ENCODE measurements around the gene MROH8. TPM values are rescaled to one million over a fixed set of nuclear protein-coding genes. Genes with fewer than 3 reads are reported as not detected.
"Not testable (repeated sequence)": the region's sequence is repeated elsewhere in the genome, so short reads cannot be mapped to it uniquely, and the experiment has no call there.

The MROH8 gene
- total RNA-seq, 2 experiments from 2014 or later: 1.3 to 5.7 TPM

DNA sequence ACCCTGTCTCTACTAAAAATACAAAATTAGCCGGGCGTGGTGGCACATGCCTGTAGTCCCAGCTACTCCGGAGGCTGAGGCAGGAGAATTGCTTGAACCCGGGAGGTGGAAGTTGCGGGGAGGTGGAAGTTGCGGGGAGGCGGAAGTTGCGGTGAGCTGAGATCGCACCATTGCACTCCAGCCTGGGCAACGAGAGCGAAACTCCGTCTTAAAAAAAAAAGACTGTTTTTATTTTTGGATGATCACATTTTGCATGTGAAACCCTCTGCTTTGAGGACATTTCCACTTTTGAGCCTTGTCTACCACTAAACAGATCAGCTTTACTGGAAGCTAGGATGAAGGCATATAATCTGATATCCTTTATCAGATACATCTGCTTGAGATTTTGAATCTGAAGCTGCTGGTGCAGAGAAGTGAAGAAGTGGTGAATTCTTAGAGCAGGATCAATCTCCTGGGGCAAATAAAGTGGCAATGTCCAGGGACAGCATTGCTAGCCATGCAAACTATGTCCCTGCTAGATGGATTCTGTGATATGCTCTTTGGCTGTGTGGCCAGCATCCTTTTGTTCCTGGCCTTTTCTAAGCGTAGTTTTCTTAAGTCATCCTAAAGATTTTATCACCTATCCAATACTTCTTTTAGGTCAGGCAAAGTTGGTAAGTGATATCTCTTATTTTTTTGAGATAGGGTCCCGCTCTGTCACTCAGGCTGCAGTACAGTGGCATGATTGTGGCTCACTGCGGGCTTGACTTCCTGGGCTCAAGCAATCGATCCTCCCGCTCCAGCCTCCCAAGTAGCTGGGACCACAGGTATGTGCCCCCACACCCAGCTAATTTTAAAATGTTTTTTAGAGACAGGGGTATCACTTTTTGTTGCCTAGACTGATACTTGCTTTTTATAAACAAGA, 106.8 kb downstream of the MROH8 start:
- BruUV-seq (replicated peaks): no TSS peak
- Histone ChIP-seq H3K36me3 (ENCODE audit: insufficient read depth, low read length) (peaks cover 81% of the 10 kb centered on the region), H3K4me3 (ENCODE audit: low read depth, low read length, poor library complexity, severe bottlenecking) (no peak overlapping the region), H3K9me2 (ENCODE audit: insufficient read depth, low read length) (no peaks in the 10 kb centered on the region), H3K79me2 (ENCODE audit: insufficient read depth, low read depth, low read length) (peaks cover 62% of the 10 kb centered on the region), H3K4me2 (ENCODE audit: low read length) (no peak overlapping the region), H2AFZ (ENCODE audit: low read length) (no peak overlapping the region), H3K9me3 (ENCODE audit: low read length) (peaks cover 12% of the 10 kb centered on the region; the same call in 1 of the 2 replicates), H4K20me1 (ENCODE audit: insufficient read depth, low read length) (no peaks in the 10 kb centered on the region), H3K4me1 (ENCODE audit: insufficient read depth, low read length, poor library complexity, severe bottlenecking) (no peaks in the 10 kb centered on the region), H3K27ac (ENCODE audit: low read depth, low read length, poor library complexity, severe bottlenecking) (no peak overlapping the region)
- ChIA-PET POLR2A (interaction anchor here (0.6 kb wide), 1 partner anchor 496 kb away, joined by 3 read pairs; no protein-coding TSS in a partner anchor), CTCF (ENCODE audit: unreplicated experiment) (no interaction called here)
- intact Hi-C loops (cut with micrococcal nuclease; ENCODE audit: unreplicated experiment): no loop called here
- TF ChIP-seq, protein P1, sequence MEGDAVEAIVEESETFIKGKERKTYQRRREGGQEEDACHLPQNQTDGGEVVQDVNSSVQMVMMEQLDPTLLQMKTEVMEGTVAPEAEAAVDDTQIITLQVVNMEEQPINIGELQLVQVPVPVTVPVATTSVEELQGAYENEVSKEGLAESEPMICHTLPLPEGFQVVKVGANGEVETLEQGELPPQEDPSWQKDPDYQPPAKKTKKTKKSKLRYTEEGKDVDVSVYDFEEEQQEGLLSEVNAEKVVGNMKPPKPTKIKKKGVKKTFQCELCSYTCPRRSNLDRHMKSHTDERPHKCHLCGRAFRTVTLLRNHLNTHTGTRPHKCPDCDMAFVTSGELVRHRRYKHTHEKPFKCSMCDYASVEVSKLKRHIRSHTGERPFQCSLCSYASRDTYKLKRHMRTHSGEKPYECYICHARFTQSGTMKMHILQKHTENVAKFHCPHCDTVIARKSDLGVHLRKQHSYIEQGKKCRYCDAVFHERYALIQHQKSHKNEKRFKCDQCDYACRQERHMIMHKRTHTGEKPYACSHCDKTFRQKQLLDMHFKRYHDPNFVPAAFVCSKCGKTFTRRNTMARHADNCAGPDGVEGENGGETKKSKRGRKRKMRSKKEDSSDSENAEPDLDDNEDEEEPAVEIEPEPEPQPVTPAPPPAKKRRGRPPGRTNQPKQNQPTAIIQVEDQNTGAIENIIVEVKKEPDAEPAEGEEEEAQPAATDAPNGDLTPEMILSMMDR (conservative IDR thresholded peaks at IDR 0.05; ENCODE audit: low read length): no peak
- TF ChIP-seq EZH2phosphoT487 (IDR thresholded peaks at IDR 0.05; ENCODE audit: borderline replicate concordance, low read depth, low read length): no peak
- no peak for DNase-seq (ENCODE audit: low spot score)

DNA sequence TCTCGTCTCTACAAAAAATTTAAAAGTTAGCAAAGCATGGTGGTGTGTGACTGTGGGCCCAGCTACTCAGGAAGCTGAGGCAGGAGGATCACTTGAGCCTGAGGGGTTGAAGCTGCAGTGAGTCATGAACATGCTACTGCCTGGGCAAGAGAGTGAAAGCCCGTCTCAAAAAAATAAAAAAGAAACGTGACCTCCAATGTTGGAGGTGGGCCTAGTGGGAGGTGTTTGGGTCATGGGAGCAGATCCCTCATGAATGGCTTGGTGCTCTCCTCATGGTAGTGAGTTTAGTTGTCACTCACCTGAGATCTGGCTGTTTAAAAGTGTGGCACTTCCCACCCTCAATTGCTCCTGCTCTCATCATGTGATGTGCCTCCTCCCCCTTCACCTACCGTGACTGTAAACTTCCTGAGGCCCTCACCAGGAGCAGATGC, 107.9 kb downstream of the MROH8 start:
- CTCF ChIA-PET (ENCODE audit: unreplicated experiment): no interaction called here
- H3K4me3 ChIP-seq (ENCODE audit: low read depth, low read length, poor library complexity, severe bottlenecking): no peak overlapping the region
- H3K9me2 ChIP-seq (ENCODE audit: insufficient read depth, low read length): no peaks in the 10 kb centered on the region
- intact Hi-C loops (cut with micrococcal nuclease; ENCODE audit: unreplicated experiment): no loop called here
- H4K20me1 ChIP-seq (ENCODE audit: insufficient read depth, low read length): no peaks in the 10 kb centered on the region
- H3K4me1 ChIP-seq (ENCODE audit: insufficient read depth, low read length, poor library complexity, severe bottlenecking): no peaks in the 10 kb centered on the region
- peaks cover 81% of the 10 kb centered on the region for H3K36me3 ChIP-seq (ENCODE audit: insufficient read depth, low read length)
- H3K4me2 ChIP-seq (ENCODE audit: low read length): no peak overlapping the region
- no peak for TF ChIP-seq EZH2phosphoT487 (IDR thresholded peaks at IDR 0.05; ENCODE audit: borderline replicate concordance, low read depth, low read length)
- TF ChIP-seq, protein P1 (conservative IDR thresholded peaks at IDR 0.05; ENCODE audit: low read length): no peak
- H3K9me3 ChIP-seq (ENCODE audit: low read length): peaks cover 12% of the 10 kb centered on the region; the same call in 1 of the 2 replicates
- no peak overlapping the region for H2AFZ ChIP-seq (ENCODE audit: low read length)
- H3K79me2 ChIP-seq (ENCODE audit: insufficient read depth, low read depth, low read length): peaks cover 59% of the 10 kb centered on the region
- POLR2A ChIA-PET: no interaction called here
- no peak for DNase-seq (ENCODE audit: low spot score)
- no TSS peak for BruUV-seq (replicated peaks)
- H3K27ac ChIP-seq (ENCODE audit: low read depth, low read length, poor library complexity, severe bottlenecking): no peak overlapping the region

DNA sequence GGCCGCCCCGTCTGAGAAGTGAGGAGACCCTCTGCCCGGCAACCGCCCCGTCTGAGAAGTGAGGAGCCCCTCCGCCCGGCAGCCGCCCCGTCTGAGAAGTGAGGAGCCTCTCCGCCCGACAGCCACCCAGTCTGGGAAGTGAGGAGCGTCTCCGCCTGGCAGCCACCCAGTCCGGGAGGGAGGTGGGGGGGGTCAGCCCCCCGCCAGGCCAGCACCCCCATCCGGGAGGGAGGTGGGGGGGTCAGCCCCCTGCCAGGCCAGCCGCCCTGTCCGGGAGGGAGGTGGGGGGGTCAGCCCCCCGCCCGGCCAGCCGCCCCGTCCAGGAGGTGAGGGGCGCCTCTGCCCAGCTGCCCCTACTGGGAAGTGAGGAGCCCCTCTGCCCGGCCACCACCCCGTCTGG, 109.8 kb downstream of the MROH8 start:
- H3K4me1 ChIP-seq (ENCODE audit: insufficient read depth, low read length, poor library complexity, severe bottlenecking); H3K9me2 ChIP-seq (ENCODE audit: insufficient read depth, low read length); H2AFZ ChIP-seq (ENCODE audit: low read length); POLR2A ChIA-PET; H4K20me1 ChIP-seq (ENCODE audit: insufficient read depth, low read length); H3K9me3 ChIP-seq (ENCODE audit: low read length); H3K27ac ChIP-seq (ENCODE audit: low read depth, low read length, poor library complexity, severe bottlenecking); BruUV-seq (replicated peaks); intact Hi-C loops (cut with micrococcal nuclease; ENCODE audit: unreplicated experiment); DNase-seq (ENCODE audit: low spot score); H3K4me2 ChIP-seq (ENCODE audit: low read length); CTCF ChIA-PET (ENCODE audit: unreplicated experiment); H3K4me3 ChIP-seq (ENCODE audit: low read depth, low read length, poor library complexity, severe bottlenecking): not testable (repeated sequence)
- peaks cover 81% of the 10 kb centered on the region for H3K36me3 ChIP-seq (ENCODE audit: insufficient read depth, low read length)
- peaks cover 41% of the 10 kb centered on the region for H3K79me2 ChIP-seq (ENCODE audit: insufficient read depth, low read depth, low read length)

All from OCI-LY7 (cell line).